ENCODE measurements around the gene GPR137.

Gene GPR137

DNA sequence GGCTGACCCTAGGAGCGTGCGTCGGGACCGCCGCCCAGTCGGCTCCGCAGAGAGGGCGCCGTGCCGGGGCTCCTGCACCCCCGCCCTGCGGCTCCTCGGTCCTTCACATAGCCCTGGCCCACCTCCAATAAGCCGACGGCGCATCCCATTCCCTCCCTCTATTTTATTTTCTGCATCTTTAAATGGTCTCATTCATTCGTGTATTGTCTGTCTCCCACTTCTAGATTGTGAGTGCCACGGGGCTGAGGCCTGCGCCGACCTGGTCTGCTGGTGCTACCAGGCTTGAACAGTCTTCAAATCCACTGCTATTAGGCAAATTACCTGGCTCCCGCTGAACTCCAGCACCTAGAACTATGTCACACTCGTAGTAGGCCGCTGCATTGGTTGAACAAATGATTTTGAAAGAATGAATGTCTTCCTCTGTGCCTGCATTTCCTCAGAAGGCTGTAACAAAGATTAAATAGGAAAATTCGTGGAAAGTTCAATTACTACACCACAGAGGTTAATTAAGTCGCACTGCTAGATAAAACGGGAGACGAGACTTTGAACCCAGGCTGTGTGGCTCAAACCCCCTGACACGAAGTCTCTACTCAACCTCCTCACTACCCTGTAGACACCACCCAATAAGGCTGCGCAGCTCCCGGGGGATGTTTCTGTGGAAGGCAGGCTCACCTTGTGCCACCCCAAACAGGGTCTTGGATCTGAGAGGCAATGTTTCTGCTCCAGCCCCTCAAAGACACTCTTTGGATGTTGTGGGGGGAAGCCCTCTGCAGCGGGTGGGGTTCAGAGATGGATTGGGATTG is 37.7 kb upstream of the GPR137 start:
- H3K4me2 ChIP-seq (ENCODE audit: low read length), result peak overlapping the region; percentile 95
- H3F3A ChIP-seq (ENCODE audit: insufficient read depth, low read length), result 0 out of 2 replicates have a peak, but pooled peaks cover 3% of the 10 kb centered on the region
- peak overlapping the region; percentile 78 for H3K9ac ChIP-seq (ENCODE audit: low read length)
- no peaks in the 10 kb centered on the region for H3K9me2 ChIP-seq (ENCODE audit: low read depth, low read length)
- H3K9me3 ChIP-seq (ENCODE audit: low read length), result no peaks in the 10 kb centered on the region
- no peaks in the 10 kb centered on the region for H3K27me3 ChIP-seq (ENCODE audit: insufficient read depth, low read length)
- H3K79me2 ChIP-seq (ENCODE audit: insufficient read depth, low read length), result no peaks in the 10 kb centered on the region; the same call in 1 of the 2 replicates
- no peaks in the 10 kb centered on the region for H4K20me1 ChIP-seq (ENCODE audit: insufficient read depth, low read length)
- peak overlapping the region; percentile 70 for H3K4me3 ChIP-seq (ENCODE audit: low read depth, low read length, poor library complexity, severe bottlenecking)
- H3K27ac ChIP-seq (ENCODE audit: low read depth, low read length, poor library complexity, severe bottlenecking), result peak overlapping the region; percentile 80
- peaks cover 58% of the 10 kb centered on the region for H3K4me1 ChIP-seq (ENCODE audit: insufficient read depth, low read length, severe bottlenecking)
- no peak for TF ChIP-seq EZH2 (IDR thresholded peaks at IDR 0.05; ENCODE audit: borderline replicate concordance, low read length)
- TF ChIP-seq, protein P1, sequence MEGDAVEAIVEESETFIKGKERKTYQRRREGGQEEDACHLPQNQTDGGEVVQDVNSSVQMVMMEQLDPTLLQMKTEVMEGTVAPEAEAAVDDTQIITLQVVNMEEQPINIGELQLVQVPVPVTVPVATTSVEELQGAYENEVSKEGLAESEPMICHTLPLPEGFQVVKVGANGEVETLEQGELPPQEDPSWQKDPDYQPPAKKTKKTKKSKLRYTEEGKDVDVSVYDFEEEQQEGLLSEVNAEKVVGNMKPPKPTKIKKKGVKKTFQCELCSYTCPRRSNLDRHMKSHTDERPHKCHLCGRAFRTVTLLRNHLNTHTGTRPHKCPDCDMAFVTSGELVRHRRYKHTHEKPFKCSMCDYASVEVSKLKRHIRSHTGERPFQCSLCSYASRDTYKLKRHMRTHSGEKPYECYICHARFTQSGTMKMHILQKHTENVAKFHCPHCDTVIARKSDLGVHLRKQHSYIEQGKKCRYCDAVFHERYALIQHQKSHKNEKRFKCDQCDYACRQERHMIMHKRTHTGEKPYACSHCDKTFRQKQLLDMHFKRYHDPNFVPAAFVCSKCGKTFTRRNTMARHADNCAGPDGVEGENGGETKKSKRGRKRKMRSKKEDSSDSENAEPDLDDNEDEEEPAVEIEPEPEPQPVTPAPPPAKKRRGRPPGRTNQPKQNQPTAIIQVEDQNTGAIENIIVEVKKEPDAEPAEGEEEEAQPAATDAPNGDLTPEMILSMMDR (IDR thresholded peaks at IDR 0.05; ENCODE audit: low read length), result no peak
- H2AFZ ChIP-seq (ENCODE audit: low read length), result peak overlapping the region; percentile 49; the same call in 1 of the 2 replicates
- peaks cover 20% of the 10 kb centered on the region; the same call in 1 of the 2 replicates for H3K36me3 ChIP-seq (ENCODE audit: insufficient read depth, low read length)

DNA sequence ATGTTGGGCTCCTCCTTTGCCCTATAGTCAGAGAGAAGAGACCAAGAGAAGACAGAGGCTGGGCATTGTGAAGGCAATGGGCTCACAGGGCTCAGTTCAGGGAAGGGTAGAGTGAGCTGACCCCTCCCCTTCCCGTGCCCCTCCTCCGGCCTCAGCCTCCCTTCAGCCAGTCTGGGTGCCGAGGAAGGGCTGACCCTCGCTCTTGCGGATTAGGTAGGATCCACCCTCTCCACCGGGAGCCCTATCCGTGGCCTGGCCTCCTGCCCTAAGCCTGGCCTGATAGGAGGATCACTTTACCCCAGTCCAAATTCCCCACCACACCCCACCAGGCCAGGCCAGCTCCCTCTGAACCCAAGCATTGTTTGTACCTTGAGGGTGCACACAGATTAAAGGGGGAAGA is 37.1 kb upstream of the GPR137 start:
- no peak overlapping the region for H3K4me3 ChIP-seq (ENCODE audit: low read depth, low read length, poor library complexity, severe bottlenecking)

DNA sequence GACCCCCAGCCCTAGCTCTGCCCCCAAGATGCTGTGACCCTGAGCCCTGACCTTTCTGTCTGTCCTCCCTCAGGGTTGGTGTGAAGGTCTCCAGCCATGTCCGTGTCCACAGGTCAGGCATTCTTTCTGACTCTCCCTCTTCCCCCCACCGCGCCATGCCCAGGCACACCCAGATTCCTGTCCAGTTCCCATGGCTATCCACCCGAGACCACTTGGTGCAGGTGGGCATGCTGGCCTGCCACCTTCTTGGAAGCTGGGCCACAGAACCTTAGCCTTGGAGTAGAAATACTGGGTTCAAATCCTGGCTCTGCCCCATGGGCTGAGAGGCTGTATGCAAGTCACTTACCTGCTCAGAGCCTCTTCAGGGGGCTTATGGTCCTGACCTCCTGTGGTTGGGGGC is 36.6 kb upstream of the GPR137 start:
- Histone ChIP-seq H3K9ac (ENCODE audit: low read length) (no peak overlapping the region), H3K4me2 (ENCODE audit: low read length) (no peak overlapping the region), H3K9me3 (ENCODE audit: low read length) (no peaks in the 10 kb centered on the region), H3K36me3 (ENCODE audit: insufficient read depth, low read length) (peaks cover 9% of the 10 kb centered on the region; the same call in 1 of the 2 replicates), H3K4me1 (ENCODE audit: insufficient read depth, low read length, severe bottlenecking) (peaks cover 51% of the 10 kb centered on the region), H3F3A (ENCODE audit: insufficient read depth, low read length) (0 out of 2 replicates have a peak, but pooled peaks cover 3% of the 10 kb centered on the region), H3K4me3 (ENCODE audit: low read depth, low read length, poor library complexity, severe bottlenecking) (no peak overlapping the region), H3K27me3 (ENCODE audit: insufficient read depth, low read length) (no peaks in the 10 kb centered on the region), H3K27ac (ENCODE audit: low read depth, low read length, poor library complexity, severe bottlenecking) (no peak overlapping the region), H4K20me1 (ENCODE audit: insufficient read depth, low read length) (no peaks in the 10 kb centered on the region), H3K79me2 (ENCODE audit: insufficient read depth, low read length) (no peaks in the 10 kb centered on the region; the same call in 1 of the 2 replicates), H3K9me2 (ENCODE audit: low read depth, low read length) (no peaks in the 10 kb centered on the region), H2AFZ (ENCODE audit: low read length) (no peak overlapping the region)
- TF ChIP-seq, protein P1 (IDR thresholded peaks at IDR 0.05; ENCODE audit: low read length), result no peak
- no peak for TF ChIP-seq EZH2 (IDR thresholded peaks at IDR 0.05; ENCODE audit: borderline replicate concordance, low read length)

More for the DNA sequence above, 37.1 kb upstream of the GPR137 start:
- Histone ChIP-seq H3K9me2 (ENCODE audit: low read depth, low read length) (no peaks in the 10 kb centered on the region), H3F3A (ENCODE audit: insufficient read depth, low read length) (0 out of 2 replicates have a peak, but pooled peaks cover 3% of the 10 kb centered on the region), H3K27ac (ENCODE audit: low read depth, low read length, poor library complexity, severe bottlenecking) (no peak overlapping the region), H4K20me1 (ENCODE audit: insufficient read depth, low read length) (no peaks in the 10 kb centered on the region), H3K9ac (ENCODE audit: low read length) (no peak overlapping the region), H2AFZ (ENCODE audit: low read length) (no peak overlapping the region), H3K4me1 (ENCODE audit: insufficient read depth, low read length, severe bottlenecking) (peaks cover 56% of the 10 kb centered on the region), H3K27me3 (ENCODE audit: insufficient read depth, low read length) (no peaks in the 10 kb centered on the region), H3K4me2 (ENCODE audit: low read length) (no peak overlapping the region), H3K79me2 (ENCODE audit: insufficient read depth, low read length) (no peaks in the 10 kb centered on the region; the same call in 1 of the 2 replicates), H3K9me3 (ENCODE audit: low read length) (no peaks in the 10 kb centered on the region), H3K36me3 (ENCODE audit: insufficient read depth, low read length) (peaks cover 13% of the 10 kb centered on the region; the same call in 1 of the 2 replicates)
- TF ChIP-seq EZH2 (IDR thresholded peaks at IDR 0.05; ENCODE audit: borderline replicate concordance, low read length), result no peak

Data from OCI-LY1 (cell line).